Upper lobe of left lung (tissue), 4 donors: ENCODE results near the gene TUSC2.

Experiments used
- CTCF ChIP-seq, 6 experiments: fragments of 450-650 bp in 4 of 6; fragments of 200-600 bp in 2 of 6; sonication (generic) in 2 of 6; IDR thresholded peaks; one replicate each; pipeline ENCODE4 v1.5.1; 2016 to 2019; ENCODE audit warnings: antibody characterized with exemption in 6 of 6
- EP300 ChIP-seq, 4 donors: sonication (generic); formaldehyde crosslinking; IDR thresholded peaks; one replicate each; pipeline ENCODE4 v1.5.1; 2017; ENCODE audit warnings: antibody characterized with exemption in 4 of 4, control low read depth in 2 of 4
- POLR2A ChIP-seq, 4 donors: fragments of 450-650 bp; IDR thresholded peaks; one replicate each; pipeline ENCODE4 v1.5.1; 2016 to 2017; ENCODE audit warnings: antibody characterized with exemption in 4 of 4, mild to moderate bottlenecking in 2 of 4

GRCh38 chr3:50334339-50335075 lies 6.5 kb upstream of the TUSC2 start:
- TF ChIP-seq CTCF (IDR thresholded peaks at IDR 0.05) (no peak), EP300 (IDR thresholded peaks at IDR 0.05) (no peak), POLR2A (IDR thresholded peaks at IDR 0.05) (no peak)
